AG04450 (cell line): Measurements from ENCODE around the gene FECH. TPM values are rescaled to one million over a fixed set of nuclear protein-coding genes. Genes with fewer than 3 reads are reported as not detected.
A peak's percentile ranks its signal among the peaks of the same experiment; 100 is the strongest.

ENCODE experiments used
- CTCF ChIA-PET: fragments of 300-600, 350-600 bp; formaldehyde crosslinking; extraction: SDS; loops from one replicate; lab custom pipeline; 2022; ENCODE audit warnings: antibody characterized with exemption, inconsistent platforms; lab: Charles Lee
- POLR2A ChIA-PET: fragments of 350-600 bp; formaldehyde crosslinking; extraction: SDS; loops from one replicate; lab custom pipeline; 2021; ENCODE audit warnings: antibody characterized with exemption, inconsistent platforms; lab: Yijun Ruan, JAX
- DNase-seq: peaks from one replicate; pipeline ENCODE4 v3.0.0-alpha.2; 2011; ENCODE audit warnings: low read depth, low spot score
- H3K27ac ChIP-seq: one replicate; pipeline ENCODE4 v1.5.1; 2012; ENCODE audit warnings: low read depth, low read length, control low read depth
- H3K27me3 ChIP-seq: one replicate; pipeline ENCODE4 v1.6.0; 2012; ENCODE audit warnings: low read length; ENCODE audit not compliant: control insufficient read depth, insufficient read depth
- H3K4me3 ChIP-seq: 2 replicates; pipeline ENCODE4 v1.5.1; 2011; ENCODE audit warnings: mild to moderate bottlenecking, low read depth, low read length, control low read depth
- H3K9me3 ChIP-seq: 2 replicates; pipeline ENCODE4 v1.5.1; 2012; ENCODE audit warnings: low read length; ENCODE audit not compliant: control insufficient read depth, insufficient read depth
- CTCF ChIP-seq: IDR thresholded peaks from 2 replicates; pipeline ENCODE4 v1.5.1; 2011; ENCODE audit warnings: low read depth, low read length, control low read depth, inconsistent platforms
- polyA plus RNA-seq: library from polyadenylated mRNA; depleted of rRNA; stranded (reverse); fragments of >200 nt; gene quantifications from 2 replicates; pipeline ENCODE4 v1.2.3, GENCODE V29; 2011

Gene FECH
- polyA plus RNA-seq, 1 experiment, result 65.3 TPM

DNA sequence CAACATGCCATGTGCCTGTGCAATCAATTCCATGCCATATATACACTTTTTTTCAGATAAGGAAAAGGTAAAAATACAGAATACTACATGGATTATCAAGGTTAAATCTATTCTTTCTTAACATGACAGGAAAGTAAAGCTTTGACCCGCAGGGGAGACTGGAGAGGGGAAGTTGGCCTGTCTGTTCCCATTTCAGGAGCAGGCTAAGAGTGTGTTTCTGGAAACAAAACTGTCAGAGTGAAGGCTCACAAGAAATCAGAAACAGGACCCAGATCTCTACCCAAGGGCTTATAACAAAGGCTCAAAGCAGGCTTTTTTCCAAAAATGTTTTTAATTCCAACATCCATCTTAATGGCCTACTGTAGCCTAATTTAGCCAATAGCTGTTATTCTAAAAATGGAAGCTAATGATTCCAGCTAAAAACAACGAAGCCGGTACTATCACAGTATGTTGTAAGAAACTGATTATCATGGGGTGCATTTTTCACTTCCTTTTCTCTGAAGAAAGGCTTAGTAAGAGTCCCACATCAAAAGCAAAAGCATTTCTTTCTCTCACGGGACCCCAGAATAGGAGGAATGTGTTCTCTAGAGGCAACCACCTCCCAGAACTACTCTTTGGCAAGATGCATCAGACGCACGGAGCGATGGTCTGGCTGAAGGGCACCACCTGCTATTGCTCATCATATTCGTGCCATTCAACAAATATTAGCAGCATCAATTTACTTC, 41.4 kb downstream of the FECH start:
- ChIA-PET CTCF (interaction anchor here (0.6 to 1.2 kb wide), 2 partner anchors 14 to 16 kb away, joined by 3 to 5 read pairs; no protein-coding TSS in a partner anchor), POLR2A (no interaction called here)
- no peak for TF ChIP-seq CTCF
- Histone ChIP-seq H3K27ac (no peak overlapping the region), H3K9me3 (no peaks in the 10 kb centered on the region; the same call in 1 of the 2 replicates), H3K4me3 (no peak overlapping the region), H3K27me3 (no peaks in the 10 kb centered on the region)
- DNase-seq, result no peak

DNA sequence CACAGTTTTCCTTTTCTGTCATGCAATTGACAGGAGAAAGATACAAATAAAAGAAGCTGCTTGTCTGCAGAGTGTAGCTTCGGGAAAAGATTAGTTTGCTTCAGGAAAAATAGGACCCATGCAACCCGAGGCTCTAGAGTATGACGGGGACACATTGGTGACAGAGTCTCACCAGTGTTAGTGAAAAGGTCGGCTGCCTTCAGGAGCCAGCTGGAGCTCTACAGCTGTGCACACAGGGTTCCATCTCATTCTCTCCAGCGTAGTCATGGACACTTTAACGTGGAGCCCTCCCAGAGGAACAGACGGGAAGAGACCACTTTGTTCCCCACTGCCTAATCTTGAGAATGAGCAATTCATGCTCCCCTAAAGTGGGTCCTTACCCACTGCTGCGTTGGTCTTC, 42.9 kb downstream of the FECH start:
- Histone ChIP-seq H3K4me3 (no peak overlapping the region), H3K27ac (no peak overlapping the region), H3K27me3 (no peaks in the 10 kb centered on the region), H3K9me3 (no peaks in the 10 kb centered on the region; the same call in 1 of the 2 replicates)
- ChIA-PET CTCF (interaction anchor here (0.5 to 1.1 kb wide), 2 partner anchors 14 to 117 kb away, joined by 3 to 4 read pairs; no protein-coding TSS in a partner anchor), POLR2A (no interaction called here)
- no peak for DNase-seq
- TF ChIP-seq CTCF, result no peak

DNA sequence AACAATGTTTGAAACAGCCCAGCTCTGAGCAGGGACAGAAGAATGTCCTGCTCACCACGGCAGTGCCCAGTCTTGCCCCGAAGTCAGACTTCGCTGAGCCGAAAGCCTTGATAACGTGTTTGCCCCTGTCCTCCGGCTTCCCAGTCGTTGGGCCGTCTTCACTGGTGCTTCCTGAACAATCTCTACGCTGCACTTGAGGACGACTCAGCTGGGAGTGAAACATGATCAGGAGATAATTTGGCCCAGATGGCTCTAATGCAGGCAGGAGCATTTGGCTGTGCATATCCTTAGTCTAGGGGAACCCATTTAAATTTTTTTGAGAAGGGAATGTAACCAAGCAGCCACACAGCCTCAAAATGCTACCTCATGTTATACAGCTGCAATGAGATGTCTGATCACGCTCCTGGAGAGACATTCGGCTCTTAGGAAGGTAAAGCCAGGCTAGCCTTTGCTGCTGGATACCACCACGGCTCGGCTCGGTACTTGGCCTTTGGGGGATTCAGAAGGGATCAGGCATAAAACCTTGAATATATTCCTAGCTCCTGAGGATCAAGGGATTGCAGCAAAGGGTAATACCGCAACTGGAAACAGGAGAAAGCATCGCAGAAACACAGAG, 43.6 kb downstream of the FECH start:
- Histone ChIP-seq H3K9me3 (no peaks in the 10 kb centered on the region; the same call in 1 of the 2 replicates), H3K4me3 (no peak overlapping the region), H3K27ac (no peak overlapping the region), H3K27me3 (no peaks in the 10 kb centered on the region)
- no peak for TF ChIP-seq CTCF
- POLR2A ChIA-PET, result no interaction called here
- peak; percentile 30 for DNase-seq
- CTCF ChIA-PET, result interaction anchor here (1.1 kb wide), 1 partner anchor 15 kb away, joined by 3 read pairs; no protein-coding TSS in a partner anchor

- Histone ChIP-seq H3K27ac (peak overlapping the region; percentile 33), H3K9me3 (no peaks in the 10 kb centered on the region; the same call in 1 of the 2 replicates), H3K27me3 (no peaks in the 10 kb centered on the region), H3K4me3 (no peak overlapping the region)
- no peak for TF ChIP-seq CTCF
- peak; percentile 48 for DNase-seq
- ChIA-PET POLR2A (no interaction called here), CTCF (interaction anchor here (1.1 kb wide), 1 partner anchor 16 kb away, joined by 3 read pairs; no protein-coding TSS in a partner anchor)
Measured at GRCh38 chr18:57542126-57542525, 44.4 kb downstream of the FECH start.

- POLR2A ChIA-PET, result no interaction called here
Measured at GRCh38 chr18:57539702-57540101, 46.8 kb downstream of the FECH start.

More at GRCh38 chr18:57539702-57540101, 46.8 kb downstream of the FECH start:
- CTCF ChIA-PET, result no interaction called here
- TF ChIP-seq CTCF, result no peak
- H3K27ac ChIP-seq, result no peak overlapping the region
- no peaks in the 10 kb centered on the region for H3K27me3 ChIP-seq
- no peak overlapping the region for H3K4me3 ChIP-seq
- no peaks in the 10 kb centered on the region; the same call in 1 of the 2 replicates for H3K9me3 ChIP-seq
- DNase-seq, result no peak
